Measurements from ENCODE around the gene IRX4. TPM values are rescaled to one million over a fixed set of nuclear protein-coding genes. Genes with fewer than 3 reads are reported as not detected.

Gene IRX4
- total RNA-seq, 1 donor from 2014 or later = 0.72 TPM

GRCh38 chr5:1878050-1878849 lies 4.5 kb downstream of the IRX4 start:
- no peak overlapping the region for H3K4me3 Mint-ChIP-seq (ENCODE audit: unreplicated experiment)
- peaks cover 9% of the 10 kb centered on the region for H3K4me1 Mint-ChIP-seq (ENCODE audit: unreplicated experiment)
- no peak for DNase-seq (ENCODE audit: low spot score)
- no peak for TF ChIP-seq CTCF (IDR thresholded peaks at IDR 0.05; ENCODE audit: unreplicated experiment)
- H3K27me3 Mint-ChIP-seq (ENCODE audit: unreplicated experiment) = peaks cover 22% of the 10 kb centered on the region
- no peak overlapping the region for H3K27ac Mint-ChIP-seq (ENCODE audit: unreplicated experiment)
- no peaks in the 10 kb centered on the region for H3K9me3 Mint-ChIP-seq (ENCODE audit: unreplicated experiment)
- no peaks in the 10 kb centered on the region for H3K36me3 Mint-ChIP-seq (ENCODE audit: low read depth, unreplicated experiment)

GRCh38 chr5:1877103-1878049 lies 5.3 kb downstream of the IRX4 start:
- H3K36me3 Mint-ChIP-seq (ENCODE audit: low read depth, unreplicated experiment) = no peaks in the 10 kb centered on the region

GRCh38 chr5:1876660-1877064 lies 6.1 kb downstream of the IRX4 start:
- H3K9me3 Mint-ChIP-seq (ENCODE audit: unreplicated experiment) = no peaks in the 10 kb centered on the region
- TF ChIP-seq CTCF (IDR thresholded peaks at IDR 0.05; ENCODE audit: unreplicated experiment) = no peak
- H3K27ac Mint-ChIP-seq (ENCODE audit: unreplicated experiment) = no peak overlapping the region
- H3K4me1 Mint-ChIP-seq (ENCODE audit: unreplicated experiment) = peaks cover 9% of the 10 kb centered on the region
- no peak overlapping the region for H3K4me3 Mint-ChIP-seq (ENCODE audit: unreplicated experiment)
- peaks cover 31% of the 10 kb centered on the region for H3K27me3 Mint-ChIP-seq (ENCODE audit: unreplicated experiment)
- no peaks in the 10 kb centered on the region for H3K36me3 Mint-ChIP-seq (ENCODE audit: low read depth, unreplicated experiment)
- no peak for DNase-seq (ENCODE audit: low spot score)

More at GRCh38 chr5:1877103-1878049, 5.3 kb downstream of the IRX4 start:
- no peak overlapping the region for H3K27ac Mint-ChIP-seq (ENCODE audit: unreplicated experiment)
- peaks cover 29% of the 10 kb centered on the region for H3K27me3 Mint-ChIP-seq (ENCODE audit: unreplicated experiment)
- no peak overlapping the region for H3K4me3 Mint-ChIP-seq (ENCODE audit: unreplicated experiment)
- no peak for TF ChIP-seq CTCF (IDR thresholded peaks at IDR 0.05; ENCODE audit: unreplicated experiment)
- no peak for DNase-seq (ENCODE audit: low spot score)
- H3K9me3 Mint-ChIP-seq (ENCODE audit: unreplicated experiment) = no peaks in the 10 kb centered on the region
- peaks cover 9% of the 10 kb centered on the region for H3K4me1 Mint-ChIP-seq (ENCODE audit: unreplicated experiment)

- no peak for DNase-seq (ENCODE audit: low spot score)
- H3K4me1 Mint-ChIP-seq (ENCODE audit: unreplicated experiment) = peaks cover 9% of the 10 kb centered on the region
- H3K9me3 Mint-ChIP-seq (ENCODE audit: unreplicated experiment) = no peaks in the 10 kb centered on the region
- H3K4me3 Mint-ChIP-seq (ENCODE audit: unreplicated experiment) = peak overlapping the region; percentile 5
- no peak for TF ChIP-seq CTCF (IDR thresholded peaks at IDR 0.05; ENCODE audit: unreplicated experiment)
- no peaks in the 10 kb centered on the region for H3K36me3 Mint-ChIP-seq (ENCODE audit: low read depth, unreplicated experiment)
- H3K27me3 Mint-ChIP-seq (ENCODE audit: unreplicated experiment) = peaks cover 31% of the 10 kb centered on the region
- no peak overlapping the region for H3K27ac Mint-ChIP-seq (ENCODE audit: unreplicated experiment)
Observed at GRCh38 chr5:1875843-1876659, 6.7 kb downstream of the IRX4 start.

All from endothelial cell (in vitro differentiated cells).